Dendritic cell treated with granulocyte-macrophage colony-stimulating factor and Interleukin-4, amounts not matched to agents 40 ng/mL and 50 ng/mL, for 4 days (primary cell): ENCODE results near the gene EDIL3.
"Not testable (repeated sequence)": the region's sequence is repeated elsewhere in the genome, so short reads cannot be mapped to it uniquely, and the experiment has no call there.

ENCODE experiments used
- H3K27ac Mint-ChIP-seq: one replicate; pipeline ENCODE4 v1.8.0; 2022; ENCODE audit warnings: mild to moderate bottlenecking, mixed read lengths
- H3K27me3 Mint-ChIP-seq: one replicate; pipeline ENCODE4 v1.8.0; 2022; ENCODE audit warnings: mild to moderate bottlenecking, mixed read lengths
- H3K36me3 Mint-ChIP-seq: one replicate; pipeline ENCODE4 v1.8.0; 2022; ENCODE audit warnings: low read depth, mixed read lengths
- H3K4me1 Mint-ChIP-seq: one replicate; pipeline ENCODE4 v1.8.0; 2022; ENCODE audit warnings: low read depth, mixed read lengths
- H3K4me3 Mint-ChIP-seq: one replicate; pipeline ENCODE4 v1.8.0; 2022; ENCODE audit warnings: mild to moderate bottlenecking, moderate library complexity, mixed read lengths
- H3K9me3 Mint-ChIP-seq: one replicate; pipeline ENCODE4 v1.8.0; 2022; ENCODE audit warnings: mixed read lengths
- intact Hi-C: fragments of 100-400 bp; cut with micrococcal nuclease; formaldehyde crosslinking; loops from one replicate; pipeline ENCODE4 v1.15.0; 2022

The EDIL3 gene

GRCh38 chr5:84301535-84301934, 83.1 kb downstream of the EDIL3 start:
- intact Hi-C loops = no loop called here
- peaks cover 6% of the 10 kb centered on the region for H3K4me1 Mint-ChIP-seq
- no peak overlapping the region for H3K27ac Mint-ChIP-seq
- H3K36me3 Mint-ChIP-seq = no peaks in the 10 kb centered on the region
- peaks cover 1% of the 10 kb centered on the region for H3K27me3 Mint-ChIP-seq
- no peak overlapping the region for H3K4me3 Mint-ChIP-seq
- H3K9me3 Mint-ChIP-seq = no peaks in the 10 kb centered on the region

- H3K36me3 Mint-ChIP-seq = no peaks in the 10 kb centered on the region
- H3K27ac Mint-ChIP-seq = no peak overlapping the region
- H3K9me3 Mint-ChIP-seq = no peaks in the 10 kb centered on the region
- H3K4me3 Mint-ChIP-seq = no peak overlapping the region
- peaks cover 1% of the 10 kb centered on the region for H3K27me3 Mint-ChIP-seq
- intact Hi-C loops = no loop called here
- peaks cover 6% of the 10 kb centered on the region for H3K4me1 Mint-ChIP-seq
Observed at GRCh38 chr5:84299959-84300358, 84.7 kb downstream of the EDIL3 start.

GRCh38 chr5:84298628-84299027, 86.1 kb downstream of the EDIL3 start:
- Mint-ChIP-seq H3K27ac (no peak overlapping the region), H3K4me1 (peaks cover 6% of the 10 kb centered on the region), H3K36me3 (no peaks in the 10 kb centered on the region), H3K9me3 (no peaks in the 10 kb centered on the region), H3K4me3 (no peak overlapping the region), H3K27me3 (peaks cover under 1% of the 10 kb centered on the region)
- intact Hi-C loops = no loop called here

GRCh38 chr5:84297641-84298040, 87.0 kb downstream of the EDIL3 start:
- H3K9me3 Mint-ChIP-seq, H3K4me1 Mint-ChIP-seq, H3K36me3 Mint-ChIP-seq, H3K27me3 Mint-ChIP-seq, intact Hi-C loops, H3K4me3 Mint-ChIP-seq, H3K27ac Mint-ChIP-seq: not testable (repeated sequence)

GRCh38 chr5:84292788-84293653, 91.7 kb downstream of the EDIL3 start:
- intact Hi-C loops = no loop called here
- Mint-ChIP-seq H3K27ac (no peak overlapping the region), H3K36me3 (no peaks in the 10 kb centered on the region), H3K4me3 (no peak overlapping the region), H3K4me1 (peaks cover 8% of the 10 kb centered on the region), H3K9me3 (peaks cover 9% of the 10 kb centered on the region), H3K27me3 (no peaks in the 10 kb centered on the region)

GRCh38 chr5:84292000-84292642, 92.6 kb downstream of the EDIL3 start:
- no peak overlapping the region for H3K4me3 Mint-ChIP-seq
- peaks cover 14% of the 10 kb centered on the region for H3K4me1 Mint-ChIP-seq
- peaks cover 16% of the 10 kb centered on the region for H3K9me3 Mint-ChIP-seq
- no peaks in the 10 kb centered on the region for H3K27me3 Mint-ChIP-seq
- no peaks in the 10 kb centered on the region for H3K36me3 Mint-ChIP-seq
- H3K27ac Mint-ChIP-seq = no peak overlapping the region
- intact Hi-C loops = no loop called here

GRCh38 chr5:84290673-84291072, 94.0 kb downstream of the EDIL3 start:
- Mint-ChIP-seq H3K27ac (no peak overlapping the region), H3K27me3 (no peaks in the 10 kb centered on the region), H3K36me3 (no peaks in the 10 kb centered on the region), H3K4me1 (peaks cover 14% of the 10 kb centered on the region), H3K4me3 (no peak overlapping the region), H3K9me3 (peaks cover 16% of the 10 kb centered on the region)
- intact Hi-C loops = no loop called here

- Mint-ChIP-seq H3K27ac (no peak overlapping the region), H3K27me3 (no peaks in the 10 kb centered on the region), H3K4me1 (peaks cover 14% of the 10 kb centered on the region), H3K4me3 (no peak overlapping the region), H3K36me3 (no peaks in the 10 kb centered on the region), H3K9me3 (peaks cover 16% of the 10 kb centered on the region)
- intact Hi-C loops = no loop called here
Observed at GRCh38 chr5:84290161-84290560, 94.5 kb downstream of the EDIL3 start.

- Mint-ChIP-seq H3K4me1 (peaks cover 14% of the 10 kb centered on the region), H3K36me3 (no peaks in the 10 kb centered on the region), H3K4me3 (no peak overlapping the region), H3K27ac (no peak overlapping the region), H3K9me3 (peaks cover 12% of the 10 kb centered on the region), H3K27me3 (no peaks in the 10 kb centered on the region)
- intact Hi-C loops = no loop called here
Observed at GRCh38 chr5:84287951-84288350, 96.7 kb downstream of the EDIL3 start.

GRCh38 chr5:84286662-84287061, 98.0 kb downstream of the EDIL3 start:
- peaks cover 14% of the 10 kb centered on the region for H3K4me1 Mint-ChIP-seq
- H3K36me3 Mint-ChIP-seq = no peaks in the 10 kb centered on the region
- H3K4me3 Mint-ChIP-seq = no peak overlapping the region
- no peaks in the 10 kb centered on the region for H3K27me3 Mint-ChIP-seq
- peaks cover 8% of the 10 kb centered on the region for H3K9me3 Mint-ChIP-seq
- intact Hi-C loops = no loop called here
- no peak overlapping the region for H3K27ac Mint-ChIP-seq

GRCh38 chr5:84285641-84286637, 98.7 kb downstream of the EDIL3 start:
- Mint-ChIP-seq H3K27ac (no peak overlapping the region), H3K27me3 (no peaks in the 10 kb centered on the region), H3K36me3 (no peaks in the 10 kb centered on the region), H3K9me3 (peaks cover 8% of the 10 kb centered on the region), H3K4me3 (no peak overlapping the region), H3K4me1 (peaks cover 14% of the 10 kb centered on the region)
- intact Hi-C loops = no loop called here

- Mint-ChIP-seq H3K4me3 (no peak overlapping the region), H3K9me3 (no peaks in the 10 kb centered on the region), H3K4me1 (peaks cover 7% of the 10 kb centered on the region), H3K36me3 (no peaks in the 10 kb centered on the region), H3K27ac (no peak overlapping the region), H3K27me3 (no peaks in the 10 kb centered on the region)
- intact Hi-C loops = no loop called here
Observed at GRCh38 chr5:84281383-84281782, 103.3 kb downstream of the EDIL3 start.

- Mint-ChIP-seq H3K36me3 (no peaks in the 10 kb centered on the region), H3K4me1 (peaks cover 7% of the 10 kb centered on the region), H3K27me3 (no peaks in the 10 kb centered on the region), H3K4me3 (no peak overlapping the region), H3K27ac (no peak overlapping the region), H3K9me3 (no peaks in the 10 kb centered on the region)
- intact Hi-C loops = loop anchor here (10.0 kb wide), 1 partner anchor 176 kb away; no protein-coding TSS in a partner anchor
Observed at GRCh38 chr5:84279234-84279633, 105.4 kb downstream of the EDIL3 start.
